B cell (primary cell): ENCODE data around the gene PHF20. TPM values are rescaled to one million over a fixed set of nuclear protein-coding genes. Genes with fewer than 3 reads are reported as not detected.
A peak's percentile ranks its signal among the peaks of the same experiment; 100 is the strongest.

Experiments
- ATAC-seq: fragments of 200-7000 bp; cut with Tn5 transposase; one replicate; pipeline ENCODE4 v1.10.0; 2021; ENCODE audit warnings: low read depth, mild to moderate bottlenecking, moderate number of reproducible peaks, moderate library complexity
- CTCF ChIA-PET: fragments of 350-600 bp; sonication (Branson Sonifier 250); formaldehyde crosslinking; loops from one replicate; lab custom pipeline; 2021; ENCODE audit warnings: antibody characterized with exemption, inconsistent platforms; lab: Charles Lee
- POLR2A ChIA-PET: fragments of 350-600 bp; sonication (Branson Sonifier 250); formaldehyde crosslinking; loops from one replicate; lab custom pipeline; 2021; ENCODE audit warnings: antibody characterized with exemption; lab: Charles Lee
- DNase-seq: peaks from one replicate; pipeline ENCODE4 v3.0.0; 2013
- H2AFZ ChIP-seq: 2 replicates; pipeline ENCODE4 v1.6.1; 2012; ENCODE audit warnings: mild to moderate bottlenecking, low read depth, low read length; ENCODE audit not compliant: insufficient read depth, poor library complexity, severe bottlenecking
- H3K27ac ChIP-seq, 2 donors: 1 replicate in 1 of 2; 2 replicates in 1 of 2; pipeline ENCODE4 v1.5.1; 2012 to 2013; ENCODE audit warnings: low read length in 2 of 2, mild to moderate bottlenecking in 2 of 2, moderate library complexity in 1 of 2
- H3K27me3 ChIP-seq, 4 experiments: fragments of 200-600 bp in 1 of 4; sonication (generic) in 1 of 4; replicated peaks in 1 of 4; 1 replicate in 2 of 4; 2 replicates in 2 of 4; pipeline versions ENCODE4 v1.6.1 to v1.7.0; 2013 to 2016; ENCODE audit warnings: low read length in 3 of 4, mild to moderate bottlenecking in 2 of 4, mixed read lengths in 1 of 4, moderate library complexity in 1 of 4; ENCODE audit not compliant: insufficient read depth in 4 of 4, control insufficient read depth in 3 of 4; ENCODE audit errors: control extremely low read depth in 1 of 4
- H3K36me3 ChIP-seq, 2 experiments: replicated peaks in 1 of 2; 1 replicate in 1 of 2; 2 replicates in 1 of 2; pipeline versions ENCODE4 v1.6.1 to v1.7.1; 2013; ENCODE audit warnings: low read length in 1 of 2; ENCODE audit not compliant: insufficient read depth in 2 of 2, control insufficient read depth in 1 of 2; ENCODE audit errors: control extremely low read depth in 1 of 2, extremely low read depth in 1 of 2
- H3K4me1 ChIP-seq, 2 donors: fragments of 200-600 bp in 1 of 2; sonication (generic) in 1 of 2; 1 replicate in 1 of 2; 2 replicates in 1 of 2; pipeline versions ENCODE4 v1.5.1 to v1.6.1; 2013 to 2017; ENCODE audit warnings: low read length in 2 of 2; ENCODE audit not compliant: control insufficient read depth in 2 of 2, insufficient read depth in 2 of 2
- H3K4me2 ChIP-seq: replicated peaks from 2 replicates; pipeline ENCODE3; 2012; ENCODE audit warnings: mild to moderate bottlenecking, low read depth, low read length; ENCODE audit not compliant: poor library complexity, severe bottlenecking
- H3K4me3 ChIP-seq, 5 experiments: fragments of 200-600 bp in 1 of 5; sonication (generic) in 1 of 5; 1 replicate in 3 of 5; 2 replicates in 2 of 5; pipeline versions ENCODE4 v1.5.1 to v1.7.0; 2011 to 2016; ENCODE audit warnings: low read length in 4 of 5, mild to moderate bottlenecking in 4 of 5, low read depth in 2 of 5, control low read depth in 1 of 5, moderate library complexity in 1 of 5; ENCODE audit not compliant: insufficient read depth in 1 of 5; ENCODE audit errors: control extremely low read depth in 1 of 5, extremely low read depth in 1 of 5
- H3K79me2 ChIP-seq: fragments of 200-600 bp; sonication (generic); one replicate; pipeline ENCODE4 v1.6.0; 2016; ENCODE audit warnings: low read length; ENCODE audit not compliant: control insufficient read depth, insufficient read depth
- H3K9ac ChIP-seq: fragments of 200-600 bp; sonication (generic); 2 replicates; pipeline ENCODE4 v1.6.1; 2017; ENCODE audit warnings: mild to moderate bottlenecking, low read length, moderate library complexity
- H3K9me3 ChIP-seq, 3 donors: one replicate each; pipeline versions ENCODE4 v1.6.1 to v1.7.1; 2013; ENCODE audit warnings: low read length in 2 of 3; ENCODE audit not compliant: control insufficient read depth in 2 of 3, insufficient read depth in 1 of 3; ENCODE audit errors: control extremely low read depth in 1 of 3
- H4K20me1 ChIP-seq: 2 replicates; pipeline ENCODE4 v1.6.0; 2012; ENCODE audit warnings: mild to moderate bottlenecking, low read length; ENCODE audit not compliant: insufficient read depth, control insufficient read depth, poor library complexity, severe bottlenecking
- H3K27ac Mint-ChIP-seq: one replicate; pipeline ENCODE4 v1.8.0; 2021; ENCODE audit warnings: mixed read lengths
- H3K27me3 Mint-ChIP-seq: one replicate; pipeline ENCODE4 v1.8.0; 2021; ENCODE audit warnings: mixed read lengths
- H3K4me1 Mint-ChIP-seq: one replicate; pipeline ENCODE4 v1.8.0; 2021; ENCODE audit warnings: mixed read lengths
- H3K4me3 Mint-ChIP-seq: one replicate; pipeline ENCODE4 v1.8.0; 2021; ENCODE audit warnings: mixed read lengths
- H3K9me3 Mint-ChIP-seq: one replicate; pipeline ENCODE4 v1.8.0; 2022; ENCODE audit warnings: mixed read lengths; ENCODE audit not compliant: insufficient read depth
- CTCF ChIP-seq: fragments of 200-600 bp; IDR thresholded peaks from one replicate; pipeline ENCODE4 v1.8.0; 2022; ENCODE audit warnings: antibody characterized with exemption, mild to moderate bottlenecking
- EZH2 ChIP-seq: IDR thresholded peaks from 2 replicates; pipeline ENCODE4 v1.6.1; 2012; ENCODE audit warnings: borderline replicate concordance, low read depth, mild to moderate bottlenecking, moderate library complexity, low read length; ENCODE audit not compliant: insufficient read depth, poor library complexity, severe bottlenecking
- WGBS: methylation state at CpG from one replicate; pipeline ENCODE4 v1.1.5; 2013; ENCODE audit warnings: missing lambda C conversion rate; ENCODE audit not compliant: insufficient coverage; 5-methylcytosine and 5-hydroxymethylcytosine counted together
- intact Hi-C: fragments of 100-400 bp; cut with micrococcal nuclease; formaldehyde crosslinking; loops from one replicate; pipeline ENCODE4 v1.10.0; 2022
- polyA plus RNA-seq: library from polyadenylated mRNA; depleted of rRNA; stranded (reverse); fragments of >200 nt; gene quantifications from 2 replicates; pipeline ENCODE4 v1.2.3, GENCODE V29; 2012
- total RNA-seq, 2 donors: library from RNA; stranded (reverse); fragments of 120-200 nt in 1 of 2; gene quantifications; 1 replicate in 1 of 2; 2 replicates in 1 of 2; pipeline versions ENCODE4 v1.2.3 to v1.2.4, GENCODE V29; 2013 to 2022

Gene PHF20
- total and polyA plus RNA-seq, 2 donors (not counting 1 experiment from before 2014, with no cell fraction given), result 53.6 to 92.3 TPM

- Histone ChIP-seq H3K79me2 (peaks cover 66% of the 10 kb centered on the region), H4K20me1 (no peaks in the 10 kb centered on the region), H3K27ac (peak overlapping the region; percentile 95 to 99), H3K4me1 (peaks cover 77 to 85% of the 10 kb centered on the region in 2 donors), H3K9ac (peak overlapping the region; percentile 55), H3K4me2 (peak overlapping the region; percentile 87), H3K27me3 (no peaks in the 10 kb centered on the region), H3K36me3 (peaks cover 0 to 10% of the 10 kb centered on the region in 2 experiments), H2AFZ (peak overlapping the region; percentile 67), H3K4me3 (peak overlapping the region in 2 of 5 experiments; percentile 5 to 43), H3K9me3 (peaks cover 0 to 3% (median 0%) of the 10 kb centered on the region in 3 donors)
- Mint-ChIP-seq H3K27me3 (no peaks in the 10 kb centered on the region), H3K4me1 (peaks cover 68% of the 10 kb centered on the region), H3K4me3 (peak overlapping the region; percentile 88), H3K9me3 (no peaks in the 10 kb centered on the region), H3K27ac (peak overlapping the region; percentile 99)
- 90% methylated on average over 9 of the region's 9 CpGs for WGBS
- ChIA-PET POLR2A (interaction anchor here (0.6 to 6.8 kb wide), 7 partner anchors 25 to 316 kb away, joined by 3 to 259 read pairs (median 4); partner anchors contain the start of genes CEP250, RBM39, SCAND1 and SPAG4), CTCF (interaction anchor here (0.6 to 6.8 kb wide), 5 partner anchors 8 to 183 kb away, joined by 3 to 82 read pairs (median 8); partner anchors contain the start of genes RBM39 and SCAND1)
- no peak for DNase-seq
- no peak for ATAC-seq
- no peak for TF ChIP-seq CTCF
- TF ChIP-seq EZH2, result no peak
- intact Hi-C loops, result loop anchor here (1.0 to 10.0 kb wide), 6 partner anchors 29 to 316 kb away; partner anchors contain the start of genes CEP250, CPNE1, ERGIC3 and RBM12
Observed at GRCh38 chr20:35771367-35771688, 487 bp upstream of the PHF20 start.

GRCh38 chr20:35772563-35773058, 796 bp downstream of the PHF20 start:
- H3K27me3 Mint-ChIP-seq, result no peaks in the 10 kb centered on the region
- H3K4me1 ChIP-seq, result peaks cover 80 to 88% of the 10 kb centered on the region in 2 donors
- peaks cover 77% of the 10 kb centered on the region for H3K4me1 Mint-ChIP-seq
- H3K4me3 ChIP-seq, result peak overlapping the region; percentile 67 to 98 (median 89)
- intact Hi-C loops, result loop anchor here (2.0 to 10.0 kb wide), 3 partner anchors 48 to 230 kb away; partner anchors contain the start of genes ERGIC3, NFS1 and ROMO1
- peak overlapping the region; percentile 95 to 99 for H3K27ac ChIP-seq
- H3K4me3 Mint-ChIP-seq, result peak overlapping the region; percentile 86
- no peak for DNase-seq
- POLR2A ChIA-PET, result interaction anchor here (0.6 to 6.8 kb wide), 9 partner anchors 22 to 318 kb away, joined by 3 to 259 read pairs (median 6); partner anchors contain the start of genes CEP250, NFS1, RBM39 and ROMO1
- H3K9me3 Mint-ChIP-seq, result no peaks in the 10 kb centered on the region
- TF ChIP-seq EZH2 (no peak), CTCF (no peak)
- no peaks in the 10 kb centered on the region for H3K9me3 ChIP-seq
- CTCF ChIA-PET, result interaction anchor here (1.8 to 6.8 kb wide), 4 partner anchors 28 to 182 kb away, joined by 4 to 82 read pairs (median 10); partner anchors contain the start of genes RBM39 and SCAND1
- peak overlapping the region; percentile 90 for H3K27ac Mint-ChIP-seq
- peaks cover 3 to 10% of the 10 kb centered on the region in 2 experiments for H3K36me3 ChIP-seq
- WGBS, result 0% methylated on average over 6 of the region's 8 CpGs
- H2AFZ ChIP-seq, result no peak overlapping the region
- H3K79me2 ChIP-seq, result peaks cover 78% of the 10 kb centered on the region
- ATAC-seq, result no peak
- H3K27me3 ChIP-seq, result no peaks in the 10 kb centered on the region
- no peaks in the 10 kb centered on the region for H4K20me1 ChIP-seq
- H3K9ac ChIP-seq, result peak overlapping the region; percentile 89
- H3K4me2 ChIP-seq, result peak overlapping the region; percentile 87
